Trophoblast cell (in vitro differentiated cells and primary cell): Measurements from ENCODE around the gene PAX8.

Source experiments
- DNase-seq, 2 donors: peaks; one replicate each; pipeline ENCODE4 v3.0.0-alpha.2; 2016
- H2AFZ ChIP-seq: 2 replicates; pipeline ENCODE4 v1.6.1; 2013; ENCODE audit warnings: low read length, moderate library complexity, mild to moderate bottlenecking; ENCODE audit not compliant: insufficient read depth, poor library complexity
- H2AK5ac ChIP-seq: 2 replicates; pipeline ENCODE4 v1.6.1; 2013; ENCODE audit warnings: mild to moderate bottlenecking, low read length
- H2BK120ac ChIP-seq: 2 replicates; pipeline ENCODE4 v1.6.1; 2013; ENCODE audit warnings: low read length, mild to moderate bottlenecking, moderate library complexity; ENCODE audit not compliant: insufficient read depth, poor library complexity
- H2BK12ac ChIP-seq: 2 replicates; pipeline ENCODE4 v1.6.1; 2013; ENCODE audit warnings: mild to moderate bottlenecking, low read length, moderate library complexity
- H2BK5ac ChIP-seq: 2 replicates; pipeline ENCODE4 v1.6.1; 2013; ENCODE audit warnings: low read length, low read depth, moderate library complexity, mild to moderate bottlenecking; ENCODE audit not compliant: poor library complexity
- H3K14ac ChIP-seq: 2 replicates; pipeline ENCODE4 v1.6.1; 2013; ENCODE audit warnings: mild to moderate bottlenecking, low read length
- H3K18ac ChIP-seq: 2 replicates; pipeline ENCODE4 v1.6.1; 2013; ENCODE audit warnings: mild to moderate bottlenecking, low read length
- H3K23ac ChIP-seq: 2 replicates; pipeline ENCODE4 v1.6.1; 2013; ENCODE audit warnings: low read length
- H3K27ac ChIP-seq: 2 replicates; pipeline ENCODE4 v1.5.1; 2013; ENCODE audit warnings: low read depth, mild to moderate bottlenecking, inconsistent platforms, low read length, moderate library complexity
- H3K27me3 ChIP-seq: 2 replicates; pipeline ENCODE4 v1.6.1; 2013; ENCODE audit warnings: inconsistent platforms, mild to moderate bottlenecking, low read length, moderate library complexity; ENCODE audit not compliant: insufficient read depth
- H3K36me3 ChIP-seq, 2 experiments: 1 replicate in 1 of 2; 2 replicates in 1 of 2; pipeline ENCODE4 v1.6.1; 2013; ENCODE audit warnings: low read length in 2 of 2, mild to moderate bottlenecking in 2 of 2, moderate library complexity in 1 of 2; ENCODE audit not compliant: insufficient read depth in 2 of 2, control insufficient read depth in 1 of 2
- H3K4ac ChIP-seq: 2 replicates; pipeline ENCODE4 v1.6.1; 2013; ENCODE audit warnings: low read depth, mild to moderate bottlenecking, low read length, moderate library complexity
- H3K4me1 ChIP-seq, 2 experiments: 1 replicate in 1 of 2; 2 replicates in 1 of 2; pipeline ENCODE4 v1.6.1; 2013; ENCODE audit warnings: low read length in 2 of 2, mild to moderate bottlenecking in 2 of 2, moderate library complexity in 1 of 2; ENCODE audit not compliant: insufficient read depth in 2 of 2, control insufficient read depth in 1 of 2
- H3K4me2 ChIP-seq: 2 replicates; pipeline ENCODE4 v1.6.1; 2013; ENCODE audit warnings: inconsistent platforms, mild to moderate bottlenecking, low read length, moderate library complexity
- H3K4me3 ChIP-seq: 2 replicates; pipeline ENCODE4 v1.5.1; 2013; ENCODE audit warnings: mild to moderate bottlenecking, low read depth, low read length, inconsistent platforms
- H3K79me1 ChIP-seq: one replicate; pipeline ENCODE4 v1.6.1; 2013; ENCODE audit warnings: low read length
- H3K79me2 ChIP-seq: 2 replicates; pipeline ENCODE4 v1.6.1; 2013; ENCODE audit warnings: low read length, mild to moderate bottlenecking; ENCODE audit not compliant: control insufficient read depth, insufficient read depth, poor library complexity
- H3K9ac ChIP-seq: 2 replicates; pipeline ENCODE4 v1.6.1; 2013; ENCODE audit warnings: mild to moderate bottlenecking, low read length
- H3K9me3 ChIP-seq: 2 replicates; pipeline ENCODE4 v1.6.1; 2013; ENCODE audit warnings: low read depth, mild to moderate bottlenecking, control low read depth, inconsistent platforms, low read length; ENCODE audit not compliant: insufficient read depth
- H4K12ac ChIP-seq: 2 replicates; pipeline ENCODE4 v1.6.1; 2013; ENCODE audit warnings: low read depth, mild to moderate bottlenecking, low read length, moderate library complexity
- H4K8ac ChIP-seq: 2 replicates; pipeline ENCODE4 v1.6.1; 2013; ENCODE audit warnings: low read depth, mild to moderate bottlenecking, low read length, moderate library complexity
- H4K91ac ChIP-seq: one replicate; pipeline ENCODE4 v1.6.1; 2013; ENCODE audit warnings: low read depth, mild to moderate bottlenecking, low read length, moderate library complexity
- WGBS: extraction: QIAGEN DNeasy Blood & Tissue Kit; methylation state at CpG from one replicate; pipeline ENCODE4 v1.1.7; 2013; ENCODE audit warnings: missing lambda C conversion rate; ENCODE audit not compliant: insufficient read length, insufficient coverage; ENCODE audit errors: extremely low coverage; 5-methylcytosine and 5-hydroxymethylcytosine counted together

Gene PAX8

GRCh38 chr2:113175736-113176695 lies 102.7 kb downstream of the PAX8 start:
- H3K14ac ChIP-seq, result peak overlapping the region; percentile 72
- no peaks in the 10 kb centered on the region for H3K27me3 ChIP-seq
- H3K27ac ChIP-seq, result peak overlapping the region; percentile 34
- no peak for DNase-seq
- no peaks in the 10 kb centered on the region for H3K79me2 ChIP-seq
- no peak overlapping the region for H4K12ac ChIP-seq
- H3K9ac ChIP-seq, result no peak overlapping the region
- no peaks in the 10 kb centered on the region for H3K9me3 ChIP-seq
- H2BK5ac ChIP-seq, result peak overlapping the region; percentile 46
- no peak overlapping the region for H3K23ac ChIP-seq
- no peak overlapping the region for H2AFZ ChIP-seq
- peak overlapping the region; percentile 77 for H4K91ac ChIP-seq
- H4K8ac ChIP-seq, result peak overlapping the region; percentile 56
- no CpG with 5 or more reads among the region's 11 CpGs for WGBS
- H3K79me1 ChIP-seq, result peaks cover 28% of the 10 kb centered on the region
- H3K4ac ChIP-seq, result peak overlapping the region; percentile 25
- peaks cover 33 to 39% of the 10 kb centered on the region in 2 experiments for H3K4me1 ChIP-seq
- no peak overlapping the region for H3K4me3 ChIP-seq
- H2BK120ac ChIP-seq, result peak overlapping the region; percentile 62
- no peaks in the 10 kb centered on the region for H3K36me3 ChIP-seq
- H3K18ac ChIP-seq, result peak overlapping the region; percentile 46
- peak overlapping the region; percentile 72 for H2BK12ac ChIP-seq
- H3K4me2 ChIP-seq, result no peak overlapping the region
- H2AK5ac ChIP-seq, result peak overlapping the region; percentile 85

GRCh38 chr2:113175042-113175628 lies 103.6 kb downstream of the PAX8 start:
- peak overlapping the region; percentile 7 for H2AK5ac ChIP-seq
- H4K8ac ChIP-seq, result peak overlapping the region; percentile 56
- peak overlapping the region; percentile 46 for H4K12ac ChIP-seq
- DNase-seq, result no peak
- peaks cover 27 to 35% of the 10 kb centered on the region in 2 experiments for H3K4me1 ChIP-seq
- peaks cover 25% of the 10 kb centered on the region for H3K79me1 ChIP-seq
- no peaks in the 10 kb centered on the region for H3K27me3 ChIP-seq
- H3K4me2 ChIP-seq, result no peak overlapping the region
- no CpG with 5 or more reads among the region's 8 CpGs for WGBS
- H2BK12ac ChIP-seq, result no peak overlapping the region
- H3K18ac ChIP-seq, result peak overlapping the region; percentile 18
- H4K91ac ChIP-seq, result peak overlapping the region; percentile 77
- peak overlapping the region; percentile 25 for H2AFZ ChIP-seq
- H3K36me3 ChIP-seq, result no peaks in the 10 kb centered on the region
- H3K27ac ChIP-seq, result peak overlapping the region; percentile 34
- H2BK5ac ChIP-seq, result peak overlapping the region; percentile 23
- H3K23ac ChIP-seq, result no peak overlapping the region
- H3K4me3 ChIP-seq, result no peak overlapping the region
- H3K14ac ChIP-seq, result peak overlapping the region; percentile 4
- H3K9me3 ChIP-seq, result no peaks in the 10 kb centered on the region
- H2BK120ac ChIP-seq, result no peak overlapping the region
- no peak overlapping the region for H3K9ac ChIP-seq
- H3K79me2 ChIP-seq, result no peaks in the 10 kb centered on the region
- H3K4ac ChIP-seq, result peak overlapping the region; percentile 25

DNA sequence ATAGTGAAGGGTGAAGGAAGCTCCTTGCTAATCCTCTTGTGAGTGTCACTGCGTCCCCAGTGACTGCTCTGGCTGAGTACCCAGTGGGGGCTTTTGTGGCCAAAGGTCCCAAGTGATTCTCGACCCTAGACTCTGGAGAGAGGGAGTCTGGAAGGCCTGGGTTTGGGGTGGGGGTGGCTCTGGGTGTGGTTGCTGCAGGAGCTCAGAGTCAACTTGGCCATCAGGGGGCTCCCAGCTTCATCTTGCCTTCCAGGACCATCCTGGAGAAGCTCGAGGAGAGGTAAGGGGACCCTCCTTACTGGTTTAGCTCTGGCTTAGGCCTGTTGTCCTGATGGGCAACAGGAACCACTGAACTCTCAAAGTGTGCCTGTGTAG lies 104.4 kb downstream of the PAX8 start:
- Histone ChIP-seq H4K8ac (no peak overlapping the region), H3K36me3 (no peaks in the 10 kb centered on the region), H2AFZ (no peak overlapping the region), H2BK5ac (no peak overlapping the region), H3K23ac (no peak overlapping the region), H3K79me2 (no peaks in the 10 kb centered on the region), H3K4me1 (peaks cover 25 to 32% of the 10 kb centered on the region in 2 experiments), H3K4me3 (no peak overlapping the region), H4K12ac (no peak overlapping the region), H2BK120ac (no peak overlapping the region), H3K79me1 (peaks cover 22% of the 10 kb centered on the region), H3K9ac (no peak overlapping the region), H3K9me3 (no peaks in the 10 kb centered on the region), H3K4me2 (no peak overlapping the region), H3K4ac (no peak overlapping the region), H3K18ac (no peak overlapping the region), H3K27ac (no peak overlapping the region), H3K27me3 (no peaks in the 10 kb centered on the region), H2AK5ac (no peak overlapping the region), H3K14ac (no peak overlapping the region), H2BK12ac (no peak overlapping the region), H4K91ac (peak overlapping the region; percentile 17)
- WGBS, result no CpG with 5 or more reads among the region's 3 CpGs
- DNase-seq, result no peak

DNA sequence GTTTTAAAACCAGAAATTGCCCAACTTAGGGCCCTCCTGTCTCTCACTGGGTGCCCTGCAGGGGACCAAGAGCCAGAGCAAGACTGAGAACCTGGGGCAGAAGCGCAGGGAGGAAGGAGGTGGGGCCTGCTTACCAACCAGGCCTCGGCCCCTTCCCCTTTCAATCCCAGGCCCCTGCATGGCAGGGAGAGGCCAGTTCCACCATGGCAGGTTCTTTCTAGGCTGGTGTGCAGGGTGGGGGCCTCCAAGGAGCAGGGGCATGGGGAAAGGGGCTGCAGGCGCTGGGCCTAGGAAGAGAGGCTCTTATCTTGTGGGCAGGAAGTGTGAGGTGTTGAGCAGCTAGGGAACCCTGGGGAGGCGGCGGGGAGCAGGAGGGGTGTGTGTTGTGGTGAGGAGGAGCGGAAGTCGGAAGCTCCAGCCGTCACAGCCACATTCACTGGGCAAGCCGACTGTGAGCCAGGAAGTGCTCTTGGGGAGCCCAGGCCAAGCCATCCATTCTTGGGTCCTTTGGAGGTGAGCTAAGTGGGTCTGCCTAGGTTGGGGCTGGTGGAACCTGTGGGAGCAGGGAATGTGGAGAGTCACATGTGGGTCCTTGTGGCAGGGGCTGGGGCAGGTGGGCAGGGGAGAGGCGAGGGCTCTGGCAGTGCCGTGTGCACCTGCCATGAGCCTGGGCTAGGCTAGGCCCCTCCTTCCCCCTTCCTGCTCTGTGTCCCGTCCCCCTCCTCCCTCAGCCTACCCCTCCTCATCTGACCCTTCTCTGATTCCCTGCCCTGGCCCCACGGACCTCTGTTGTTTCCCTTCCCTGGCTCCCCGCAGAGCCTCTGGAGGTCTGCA lies 105.0 kb downstream of the PAX8 start, which contains the start of gene PSD4:
Gene PSD4, plus strand, starts transcription at position 430 of the 834 bp plus-strand sequence. CDS start 8,486 bp downstream, outside the sequence.
- H3K27me3 ChIP-seq, result no peaks in the 10 kb centered on the region
- no peak within 1 kb of the TSS for H3K4me2 ChIP-seq
- no peak within 1 kb of the TSS for H2BK120ac ChIP-seq
- no peak within 1 kb of the TSS for H3K27ac ChIP-seq
- no peak within 1 kb of the TSS for H3K9ac ChIP-seq
- no peak for DNase-seq
- H3K4ac ChIP-seq, result no peak within 1 kb of the TSS
- H4K8ac ChIP-seq, result no peak within 1 kb of the TSS
- no peak within 1 kb of the TSS for H3K23ac ChIP-seq
- H2BK12ac ChIP-seq, result no peak within 1 kb of the TSS
- peaks cover 18% of the 10 kb centered on the region for H3K79me1 ChIP-seq
- H3K18ac ChIP-seq, result peak within 1 kb of the TSS; percentile 11
- no peaks in the 10 kb centered on the region for H3K79me2 ChIP-seq
- no peak within 1 kb of the TSS for H3K14ac ChIP-seq
- H3K9me3 ChIP-seq, result peaks cover 1% of the 10 kb centered on the region
- no CpG with 5 or more reads among the region's 14 CpGs for WGBS
- H2AK5ac ChIP-seq, result no peak within 1 kb of the TSS
- no peak within 1 kb of the TSS for H4K12ac ChIP-seq
- H2BK5ac ChIP-seq, result no peak within 1 kb of the TSS
- H2AFZ ChIP-seq, result no peak within 1 kb of the TSS
- peaks cover 20 to 28% of the 10 kb centered on the region in 2 experiments for H3K4me1 ChIP-seq
- H3K4me3 ChIP-seq, result no peak within 1 kb of the TSS
- peak within 1 kb of the TSS; percentile 28 for H4K91ac ChIP-seq
- H3K36me3 ChIP-seq, result no peaks in the 10 kb centered on the region
